Stimulated activated CD8-positive, alpha-beta memory T cell treated with anti-CD3 and anti-CD28 coated beads, Interleukin-15, amount 100 ng/mL, for 48 hours (primary cell): Measurements from ENCODE around the gene FGFRL1.

Experiments used
- DNase-seq, 2 donors: peaks; one replicate each; pipeline ENCODE4 v3.0.0-alpha.2; 2020; ENCODE audit warnings: low read depth in 2 of 2

The FGFRL1 gene

GRCh38 chr4:1023075-1023640, 11.7 kb downstream of the FGFRL1 start:
- no peak for DNase-seq

- DNase-seq: no peak
Observed at GRCh38 chr4:1023895-1024740, 12.7 kb downstream of the FGFRL1 start.

GRCh38 chr4:1024882-1025545, 13.6 kb downstream of the FGFRL1 start:
- DNase-seq: no peak

- DNase-seq: peak; percentile 20 to 25
Observed at GRCh38 chr4:1026115-1026514, 14.7 kb downstream of the FGFRL1 start.

- no peak for DNase-seq
Observed at GRCh38 chr4:1027219-1027914, 15.9 kb downstream of the FGFRL1 start.

- no peak for DNase-seq
Observed at GRCh38 chr4:1027915-1028238, 16.5 kb downstream of the FGFRL1 start.

- no peak for DNase-seq
Observed at GRCh38 chr4:1028574-1029220, 17.3 kb downstream of the FGFRL1 start.

GRCh38 chr4:1029529-1029928, 18.1 kb downstream of the FGFRL1 start:
- no peak for DNase-seq

- DNase-seq: no peak
Observed at GRCh38 chr4:1030031-1030430, 18.6 kb downstream of the FGFRL1 start.

- DNase-seq: no peak
Observed at GRCh38 chr4:1030559-1030958, 19.1 kb downstream of the FGFRL1 start.

GRCh38 chr4:1031346-1031745, 19.9 kb downstream of the FGFRL1 start:
- DNase-seq: no peak

- DNase-seq: no peak
Observed at GRCh38 chr4:1031956-1032795, 20.8 kb downstream of the FGFRL1 start.

GRCh38 chr4:1032861-1033260, 21.4 kb downstream of the FGFRL1 start:
- no peak for DNase-seq

GRCh38 chr4:1033840-1034551, 22.6 kb downstream of the FGFRL1 start:
- no peak for DNase-seq

GRCh38 chr4:1035510-1035909, 24.1 kb downstream of the FGFRL1 start:
- DNase-seq: no peak

- no peak for DNase-seq
Observed at GRCh38 chr4:1036095-1036494, 24.7 kb downstream of the FGFRL1 start.

GRCh38 chr4:1036976-1037810, 25.8 kb downstream of the FGFRL1 start:
- no peak for DNase-seq

- no peak for DNase-seq
Observed at GRCh38 chr4:1038948-1039492, 27.6 kb downstream of the FGFRL1 start.
